ENCODE results near the gene CLEC4E.

The CLEC4E gene

DNA sequence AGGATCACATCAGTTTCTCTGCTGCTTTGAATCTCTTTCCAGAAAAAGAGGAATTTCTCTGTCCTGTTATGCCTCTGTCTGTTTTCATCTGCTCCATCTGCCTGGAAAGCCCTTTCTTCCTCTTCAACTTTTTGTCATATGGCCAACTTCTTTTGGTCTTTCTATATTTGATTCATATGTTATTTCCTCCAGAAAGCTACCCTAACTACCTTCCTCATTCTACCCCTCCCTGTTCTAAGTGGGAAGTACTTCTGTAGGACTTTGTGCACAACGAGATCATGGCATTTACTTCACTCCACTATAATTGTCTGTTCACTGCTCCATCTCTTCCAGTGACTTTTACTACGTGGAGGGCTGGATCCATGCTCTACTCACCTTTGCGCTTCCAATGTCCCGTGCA, 21.5 kb downstream of the CLEC4E start:
- DNase-seq (ENCODE audit: low spot score) (no peak), ATAC-seq (ENCODE audit: low read depth) (no peak)
- TF ChIP-seq, protein P1, sequence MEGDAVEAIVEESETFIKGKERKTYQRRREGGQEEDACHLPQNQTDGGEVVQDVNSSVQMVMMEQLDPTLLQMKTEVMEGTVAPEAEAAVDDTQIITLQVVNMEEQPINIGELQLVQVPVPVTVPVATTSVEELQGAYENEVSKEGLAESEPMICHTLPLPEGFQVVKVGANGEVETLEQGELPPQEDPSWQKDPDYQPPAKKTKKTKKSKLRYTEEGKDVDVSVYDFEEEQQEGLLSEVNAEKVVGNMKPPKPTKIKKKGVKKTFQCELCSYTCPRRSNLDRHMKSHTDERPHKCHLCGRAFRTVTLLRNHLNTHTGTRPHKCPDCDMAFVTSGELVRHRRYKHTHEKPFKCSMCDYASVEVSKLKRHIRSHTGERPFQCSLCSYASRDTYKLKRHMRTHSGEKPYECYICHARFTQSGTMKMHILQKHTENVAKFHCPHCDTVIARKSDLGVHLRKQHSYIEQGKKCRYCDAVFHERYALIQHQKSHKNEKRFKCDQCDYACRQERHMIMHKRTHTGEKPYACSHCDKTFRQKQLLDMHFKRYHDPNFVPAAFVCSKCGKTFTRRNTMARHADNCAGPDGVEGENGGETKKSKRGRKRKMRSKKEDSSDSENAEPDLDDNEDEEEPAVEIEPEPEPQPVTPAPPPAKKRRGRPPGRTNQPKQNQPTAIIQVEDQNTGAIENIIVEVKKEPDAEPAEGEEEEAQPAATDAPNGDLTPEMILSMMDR (IDR thresholded peaks at IDR 0.05; ENCODE audit: poor library complexity, severe bottlenecking), result no peak
- Histone ChIP-seq H3K9me3 (ENCODE audit: severe bottlenecking) (no peaks in the 10 kb centered on the region), H3K36me3 (ENCODE audit: low read depth) (no peaks in the 10 kb centered on the region), H3K4me1 (ENCODE audit: insufficient read depth, poor library complexity, severe bottlenecking) (no peaks in the 10 kb centered on the region), H3K27me3 (ENCODE audit: insufficient read depth, poor library complexity, severe bottlenecking) (no peaks in the 10 kb centered on the region), H3K4me3 (ENCODE audit: severe bottlenecking) (no peak overlapping the region), H3K27ac (ENCODE audit: poor library complexity, severe bottlenecking) (no peak overlapping the region)

DNA sequence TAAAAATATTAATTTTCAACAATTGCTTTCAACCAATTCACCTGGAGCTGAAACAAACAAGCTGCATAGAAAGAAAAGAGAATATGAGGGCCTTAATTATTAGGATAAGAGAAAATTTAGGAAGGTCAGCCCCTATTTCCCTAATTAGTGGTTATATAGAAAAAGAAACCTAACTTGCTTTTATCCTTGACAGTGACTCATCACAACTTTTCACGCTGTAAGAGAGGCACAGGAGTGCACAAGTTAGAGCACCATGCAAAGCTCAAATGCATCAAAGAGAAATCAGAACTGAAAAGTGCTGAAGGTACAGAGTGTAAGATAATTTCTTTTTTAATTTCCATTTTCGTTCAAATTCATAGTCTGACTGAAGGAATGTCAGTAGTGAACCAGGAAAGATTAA, 22.7 kb downstream of the CLEC4E start:
- no peak for ATAC-seq (ENCODE audit: low read depth)
- Histone ChIP-seq H3K4me3 (ENCODE audit: severe bottlenecking) (no peak overlapping the region), H3K4me1 (ENCODE audit: insufficient read depth, poor library complexity, severe bottlenecking) (no peaks in the 10 kb centered on the region), H3K9me3 (ENCODE audit: severe bottlenecking) (no peaks in the 10 kb centered on the region), H3K36me3 (ENCODE audit: low read depth) (no peaks in the 10 kb centered on the region), H3K27me3 (ENCODE audit: insufficient read depth, poor library complexity, severe bottlenecking) (no peaks in the 10 kb centered on the region), H3K27ac (ENCODE audit: poor library complexity, severe bottlenecking) (no peak overlapping the region)
- TF ChIP-seq, protein P1 (IDR thresholded peaks at IDR 0.05; ENCODE audit: poor library complexity, severe bottlenecking), result no peak
- no peak for DNase-seq (ENCODE audit: low spot score)

DNA sequence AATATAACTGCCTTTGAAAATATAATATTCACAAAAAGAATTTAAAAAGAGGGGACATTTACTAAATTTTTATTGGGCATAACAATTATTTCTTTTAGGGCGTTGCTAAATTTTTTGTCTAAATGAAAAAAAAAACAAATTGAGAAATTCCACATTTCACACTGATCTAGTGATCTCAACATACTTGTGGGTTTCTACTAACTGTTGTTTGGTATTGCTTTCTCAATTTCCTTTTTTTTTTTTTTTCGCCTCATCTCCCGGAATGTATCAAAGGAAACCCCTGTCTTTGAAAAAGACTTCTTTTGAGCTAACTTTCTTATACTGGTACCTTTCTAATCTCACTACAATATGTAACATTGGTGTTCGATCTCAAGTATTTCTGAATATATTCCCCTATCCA, 27.4 kb downstream of the CLEC4E start, which contains the start of gene CLEC4D:
TSS of gene CLEC4D (plus strand) at position 248 of the 400 bp plus-strand sequence. CDS start 230 bp downstream, outside the sequence.
- H3K36me3 ChIP-seq (ENCODE audit: low read depth), result no peaks in the 10 kb centered on the region
- H3K9me3 ChIP-seq (ENCODE audit: severe bottlenecking), result no peaks in the 10 kb centered on the region
- TF ChIP-seq, protein P1 (IDR thresholded peaks at IDR 0.05; ENCODE audit: poor library complexity, severe bottlenecking), result no peak
- ATAC-seq (ENCODE audit: low read depth), result no peak
- no peak within 1 kb of the TSS for H3K27ac ChIP-seq (ENCODE audit: poor library complexity, severe bottlenecking)
- no peaks in the 10 kb centered on the region for H3K4me1 ChIP-seq (ENCODE audit: insufficient read depth, poor library complexity, severe bottlenecking)
- no peak within 1 kb of the TSS for H3K4me3 ChIP-seq (ENCODE audit: severe bottlenecking)
- H3K27me3 ChIP-seq (ENCODE audit: insufficient read depth, poor library complexity, severe bottlenecking), result no peaks in the 10 kb centered on the region
- no peak for DNase-seq (ENCODE audit: low spot score)

DNA sequence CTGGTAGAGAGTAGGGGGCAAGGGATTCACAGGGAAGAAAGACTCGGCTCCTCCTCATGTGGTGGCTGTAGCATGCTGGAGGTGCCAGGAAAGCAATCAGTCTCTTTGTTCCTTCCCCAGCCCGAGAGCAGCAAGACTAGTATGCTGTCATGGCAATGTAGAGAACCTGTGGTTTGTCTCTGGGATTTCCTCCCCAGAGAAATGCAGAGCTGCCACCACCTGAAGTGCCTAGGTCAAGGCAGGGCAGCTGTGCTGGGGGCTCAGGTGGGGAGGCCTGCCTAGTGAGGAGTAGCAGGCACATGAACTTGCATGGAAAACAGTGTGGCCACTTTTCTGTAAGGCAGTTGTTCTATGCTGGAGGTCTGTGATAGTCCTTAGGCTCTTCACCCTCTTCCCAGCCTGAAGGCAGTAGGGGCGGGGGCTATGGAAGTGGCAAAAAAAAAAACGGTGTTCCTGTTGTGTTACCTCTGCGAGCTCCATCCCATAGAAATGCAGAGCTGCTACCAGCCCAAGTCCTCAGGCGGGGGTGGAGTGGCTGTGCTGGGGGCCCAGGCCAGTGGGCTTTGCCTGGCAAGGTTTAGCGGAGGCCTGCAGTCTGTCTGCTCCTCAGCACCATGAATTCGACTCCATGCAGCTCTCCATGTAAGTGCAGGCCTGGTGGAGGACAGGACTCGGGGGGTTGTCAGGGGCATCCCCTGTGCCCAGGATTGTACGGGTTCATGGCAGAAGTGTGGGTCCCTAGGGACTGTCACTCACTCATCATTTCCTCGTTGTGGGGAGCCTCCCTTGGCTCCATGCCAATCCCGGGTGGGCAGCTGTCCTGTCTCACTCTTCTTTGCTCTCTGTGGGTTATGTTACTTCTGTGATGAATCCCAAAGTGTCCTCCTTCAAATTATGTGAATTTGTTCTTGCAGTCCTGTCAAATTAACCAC, 31.5 kb downstream of the CLEC4E start:
- Histone ChIP-seq H3K36me3 (ENCODE audit: low read depth) (no peaks in the 10 kb centered on the region), H3K4me1 (ENCODE audit: insufficient read depth, poor library complexity, severe bottlenecking) (no peaks in the 10 kb centered on the region), H3K9me3 (ENCODE audit: severe bottlenecking) (no peaks in the 10 kb centered on the region), H3K4me3 (ENCODE audit: severe bottlenecking) (no peak overlapping the region), H3K27me3 (ENCODE audit: insufficient read depth, poor library complexity, severe bottlenecking) (no peaks in the 10 kb centered on the region), H3K27ac (ENCODE audit: poor library complexity, severe bottlenecking) (no peak overlapping the region)
- TF ChIP-seq, protein P1 (IDR thresholded peaks at IDR 0.05; ENCODE audit: poor library complexity, severe bottlenecking), result no peak
- ATAC-seq (ENCODE audit: low read depth) (no peak), DNase-seq (ENCODE audit: low spot score) (no peak)

DNA sequence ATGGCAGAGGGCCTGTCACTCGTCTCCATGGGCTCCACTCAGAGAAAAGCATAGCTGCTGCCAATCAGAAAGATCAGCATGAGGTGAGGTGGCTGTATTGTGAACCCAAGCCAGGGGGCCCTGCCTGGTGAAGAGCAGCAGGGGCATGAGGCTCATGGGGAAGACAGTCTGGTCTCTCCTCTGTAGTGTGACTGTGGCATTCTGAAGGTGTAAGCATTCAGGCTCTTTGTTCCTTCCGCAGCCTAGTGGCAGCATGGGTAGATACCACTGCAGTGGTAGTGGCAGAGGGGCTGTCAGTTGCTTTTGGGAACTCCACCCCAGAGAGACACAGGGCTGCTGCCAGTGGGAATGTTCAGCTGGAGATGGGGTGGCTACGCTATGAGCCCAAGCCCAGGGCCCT, 32.5 kb downstream of the CLEC4E start:
- H3K9me3 ChIP-seq (ENCODE audit: severe bottlenecking), result no peaks in the 10 kb centered on the region
- ATAC-seq (ENCODE audit: low read depth), result no peak

More for the DNA sequence above, 32.5 kb downstream of the CLEC4E start:
- DNase-seq (ENCODE audit: low spot score), result no peak
- Histone ChIP-seq H3K27ac (ENCODE audit: poor library complexity, severe bottlenecking) (no peak overlapping the region), H3K4me3 (ENCODE audit: severe bottlenecking) (no peak overlapping the region), H3K27me3 (ENCODE audit: insufficient read depth, poor library complexity, severe bottlenecking) (no peaks in the 10 kb centered on the region), H3K4me1 (ENCODE audit: insufficient read depth, poor library complexity, severe bottlenecking) (no peaks in the 10 kb centered on the region), H3K36me3 (ENCODE audit: low read depth) (no peaks in the 10 kb centered on the region)
- TF ChIP-seq, protein P1 (IDR thresholded peaks at IDR 0.05; ENCODE audit: poor library complexity, severe bottlenecking), result no peak
